GM12878 (cell line): ENCODE results near the gene EBI3. TPM values are rescaled to one million over a fixed set of nuclear protein-coding genes. Genes with fewer than 3 reads are reported as not detected.

Source experiments
- ATAC-seq: fragments of 200-7000 bp; cut with Tn5 transposase; 3 replicates; pipeline ENCODE4 v1.9.1; 2020; ENCODE audit warnings: mild to moderate bottlenecking, moderate library complexity
- BruUV-seq: library from RNA; stranded (reverse); fragments of 400-500 nt; replicated peaks from 2 replicates; lab custom pipeline; 2021; lab: Mats Ljungman, UMichigan
- CTCF ChIA-PET: fragments of 300-600 bp; sonication (Branson Sonifier 250); formaldehyde crosslinking; extraction: SDS; loops from one replicate; lab custom pipeline; 2021; ENCODE audit warnings: inconsistent platforms; lab: Yijun Ruan, JAX
- POLR2A ChIA-PET: fragments of 350-600 bp; formaldehyde crosslinking; extraction: SDS; loops from one replicate; lab custom pipeline; 2021; ENCODE audit warnings: inconsistent platforms; lab: Charles Lee
- RAD21 ChIA-PET: fragments of 300-600 bp; sonication (Branson Sonifier 250); formaldehyde crosslinking; loops from one replicate; lab custom pipeline; 2023; ENCODE audit warnings: antibody characterized with exemption; ENCODE audit not compliant: unreplicated experiment; lab: Charles Lee
- SMC1A ChIA-PET: fragments of 300-600 bp; sonication (Branson Sonifier 250); formaldehyde crosslinking; loops from one replicate; lab custom pipeline; 2023; ENCODE audit not compliant: unreplicated experiment, uncharacterized antibody; lab: Charles Lee
- DNase-seq: peaks from one replicate; pipeline ENCODE4 v3.0.0-alpha.2; 2011; ENCODE audit warnings: low read depth, low spot score
- FAIRE-seq: peaks from 3 replicates; lab custom pipeline; 2011; peaks lifted over from hg19 to GRCh38; lab: Jason Lieb, UNC
- H2AFZ ChIP-seq: 2 replicates; pipeline ENCODE4 v1.6.0; 2011; ENCODE audit warnings: low read depth, low read length, control low read depth; ENCODE audit not compliant: control insufficient read depth
- H3K27ac ChIP-seq: 2 replicates; pipeline ENCODE4 v1.5.1; 2011; ENCODE audit warnings: control low read depth; ENCODE audit not compliant: control insufficient read depth, insufficient read depth
- H3K27me3 ChIP-seq, 2 experiments: replicated peaks in 1 of 2; 2 replicates each; pipeline versions ENCODE4 v1.6.0 to v1.6.1; 2011; ENCODE audit warnings: low read length in 1 of 2; ENCODE audit not compliant: control insufficient read depth in 2 of 2, insufficient read depth in 2 of 2
- H3K36me3 ChIP-seq, 2 experiments: 2 replicates each; pipeline ENCODE4 v1.5.1; 2011; ENCODE audit warnings: low read length in 1 of 2; ENCODE audit not compliant: control insufficient read depth in 2 of 2, insufficient read depth in 2 of 2
- H3K4me1 ChIP-seq: 2 replicates; pipeline ENCODE4 v1.6.1; 2011; ENCODE audit warnings: mild to moderate bottlenecking, low read length, moderate library complexity, mixed read lengths; ENCODE audit not compliant: control insufficient read depth, insufficient read depth
- H3K4me2 ChIP-seq: 2 replicates; pipeline ENCODE4 v1.6.0; 2011; ENCODE audit warnings: control low read depth; ENCODE audit not compliant: control insufficient read depth, insufficient read depth
- H3K4me3 ChIP-seq: fragments of 200-600 bp; sonication (generic); 2 replicates; pipeline ENCODE4 v1.5.1; 2016
- H3K79me2 ChIP-seq: 2 replicates; pipeline ENCODE4 v1.6.0; 2011; ENCODE audit warnings: low read length; ENCODE audit not compliant: control insufficient read depth, insufficient read depth
- H3K9ac ChIP-seq: 2 replicates; pipeline ENCODE4 v1.8.0; 2011; ENCODE audit warnings: low read length, control low read depth, mixed read lengths; ENCODE audit not compliant: control insufficient read depth, insufficient read depth
- H3K9me3 ChIP-seq: replicated peaks from 3 replicates; pipeline ENCODE4 v1.5.1; 2011; ENCODE audit warnings: mild to moderate bottlenecking, low read length; ENCODE audit not compliant: control insufficient read depth, insufficient read depth
- H4K20me1 ChIP-seq: 2 replicates; pipeline ENCODE4 v1.6.0; 2011; ENCODE audit not compliant: control insufficient read depth, insufficient read depth
- BCL11A ChIP-seq: IDR thresholded peaks from 2 replicates; pipeline ENCODE4 v1.6.1; 2011; ENCODE audit warnings: low read depth, low read length
- BCLAF1 ChIP-seq: fragments of 450-650 bp; IDR thresholded peaks from 2 replicates; pipeline ENCODE4 v1.6.1; 2017; ENCODE audit warnings: antibody characterized with exemption, mild to moderate bottlenecking, moderate library complexity
- BMI1 ChIP-seq: fragments of 450-650 bp; IDR thresholded peaks from 2 replicates; pipeline ENCODE4 v1.6.1; 2016; ENCODE audit warnings: mild to moderate bottlenecking, moderate library complexity, borderline replicate concordance
- EGR1 ChIP-seq, 2 experiments: IDR thresholded peaks; 1 replicate in 1 of 2; 2 replicates in 1 of 2; pipeline ENCODE4 v1.6.1; 2011 to 2012; ENCODE audit warnings: low read depth in 2 of 2, low read length in 2 of 2, borderline replicate concordance in 1 of 2, mild to moderate bottlenecking in 1 of 2, moderate library complexity in 1 of 2
- NR2C1 ChIP-seq: fragments of 450-650 bp; IDR thresholded peaks from 2 replicates; pipeline ENCODE4 v1.6.1; 2017; ENCODE audit warnings: antibody characterized with exemption, mild to moderate bottlenecking, moderate library complexity
- NR2F1 ChIP-seq: fragments of 450-650 bp; conservative IDR thresholded peaks from 2 replicates; pipeline ENCODE4 v1.6.1; 2017; ENCODE audit warnings: mild to moderate bottlenecking
- PBX3 ChIP-seq: IDR thresholded peaks from 2 replicates; pipeline ENCODE4 v1.6.1; 2011; ENCODE audit warnings: mild to moderate bottlenecking, low read depth, low read length, moderate library complexity; ENCODE audit not compliant: insufficient replicate concordance
- RCOR1 ChIP-seq: conservative IDR thresholded peaks from 2 replicates; pipeline ENCODE4 v1.6.1; 2012; ENCODE audit warnings: low read depth, low read length, improper control_type of control experiment
- STAT1 ChIP-seq: fragments of 450-650 bp; conservative IDR thresholded peaks from 2 replicates; pipeline ENCODE4 v1.6.1; 2014; ENCODE audit warnings: antibody characterized with exemption, mild to moderate bottlenecking
- STAT3 ChIP-seq: IDR thresholded peaks from 2 replicates; pipeline ENCODE4 v1.6.1; 2011; ENCODE audit warnings: low read depth, low read length, improper control_type of control experiment
- SUZ12 ChIP-seq: fragments of 200-600 bp; sonication (generic); IDR thresholded peaks from one replicate; pipeline ENCODE4 v1.6.1; 2018; ENCODE audit warnings: antibody characterized with exemption, mild to moderate bottlenecking; ENCODE audit not compliant: unreplicated experiment
- TCF12 ChIP-seq: IDR thresholded peaks from 2 replicates; pipeline ENCODE4 v1.6.1; 2011; ENCODE audit warnings: low read depth, mild to moderate bottlenecking, low read length
- ZNF687 ChIP-seq: fragments of 450-650 bp; IDR thresholded peaks from 2 replicates; pipeline ENCODE4 v1.6.1; 2017; ENCODE audit warnings: mild to moderate bottlenecking, moderate library complexity
- WGBS: methylation state at CpG from one replicate; pipeline ENCODE4 v1.1.6; 2016; ENCODE audit warnings: low lambda C conversion rate; ENCODE audit not compliant: insufficient replicate concordance, insufficient coverage; ENCODE audit errors: missing lambda C conversion rate; 5-methylcytosine and 5-hydroxymethylcytosine counted together
- in situ Hi-C: fragments of 300-500 bp; cut with MboI; formaldehyde crosslinking; loops from 9 replicates; pipeline ENCODE4 v1.14.3; 2018; ENCODE audit warnings: mixed read lengths
- intact Hi-C: fragments of 100-400 bp; cut with micrococcal nuclease; formaldehyde crosslinking; loops from one replicate; pipeline ENCODE4 v1.14.2; 2022; ENCODE audit not compliant: unreplicated experiment
- polyA plus RNA-seq, 11 experiments: library from polyadenylated mRNA; depleted of rRNA in 4 of 11; unstranded in 6 of 11; stranded (reverse) in 5 of 11; fragments of >200 nt; fragmentation: Nextera tagmentation in 4 of 11; fragmentation: Illumina TruSeq in 1 of 11; extraction: Ambion mirVana in 4 of 11; extraction: Trizol in 1 of 11; gene quantifications; 1 replicate in 1 of 11; 2 replicates in 10 of 11; pipeline versions ENCODE4 v1.2.1 to v1.2.3, GENCODE V29; 2011 to 2016; ENCODE audit warnings: inconsistent platforms in 2 of 11, missing spikeins in 2 of 11, low read depth in 1 of 11
- total RNA-seq, 4 experiments: library from RNA; depleted of rRNA in 3 of 4; stranded (reverse); fragments of >200 nt in 3 of 4; fragmentation: Illumina TruSeq in 1 of 4; extraction: Trizol in 1 of 4; gene quantifications; 2 replicates each; pipeline versions ENCODE4 v1.2.1 to v1.2.3, GENCODE V29; 2013 to 2021

Gene EBI3
- total and polyA plus RNA-seq, 10 of the 15 experiments (the other 5 are each of a cell fraction or from before 2014, with no cell fraction given): 22.0 to 288 (median 186) TPM

- TF ChIP-seq NR2C1 (no peak), EGR1 (IDR thresholded peaks at IDR 0.05; ENCODE audit: borderline replicate concordance in 1 of 2, low read depth in 2 of 2, low read length in 2 of 2) (no peak), NR2F1 (0 out of 2 replicates have a peak, but pooled peaks have one; percentile 4), BMI1 (no peak), PBX3 (no peak), TCF12 (peak; percentile 33; the same call in 1 of the 2 replicates), BCL11A (no peak), STAT3 (no peak), STAT1 (no peak), RCOR1 (no peak)
These were observed 3.4 kb downstream of the EBI3 start (continued) for GRCh38 chr19:4232614-4233281.

- BruUV-seq: no TSS peak
- H3K79me2 ChIP-seq: peaks cover 50% of the 10 kb centered on the region
- ChIA-PET CTCF (interaction anchor here (0.9 to 3.2 kb wide), 11 partner anchors 10 to 238 kb away, joined by 3 to 42 read pairs (median 3); partner anchors contain the start of genes CHAF1A and YJU2), RAD21 (interaction anchor here (0.6 to 1.5 kb wide), 4 partner anchors 9 to 246 kb away, joined by 3 to 5 read pairs (median 4); no protein-coding TSS in a partner anchor), SMC1A (interaction anchor here (1.4 to 1.5 kb wide), 3 partner anchors 8 to 33 kb away, joined by 5 to 8 read pairs (median 5); partner anchors contain the start of gene YJU2), POLR2A (interaction anchor here (1.6 to 6.0 kb wide), 2 partner anchors 9 to 109 kb away, joined by 3 to 45 read pairs; no protein-coding TSS in a partner anchor)
- H3K4me1 ChIP-seq: peaks cover 3% of the 10 kb centered on the region
- H3K4me3 ChIP-seq: peak overlapping the region; percentile 48; the same call in 1 of the 2 replicates
- H4K20me1 ChIP-seq: no peaks in the 10 kb centered on the region
- 24% methylated on average over 11 of the region's 11 CpGs for WGBS
- H2AFZ ChIP-seq: no peak overlapping the region
- H3K27me3 ChIP-seq: no peaks in the 10 kb centered on the region
- no peak overlapping the region for H3K27ac ChIP-seq
- H3K36me3 ChIP-seq: peaks cover 2 to 21% of the 10 kb centered on the region in 2 experiments; a peak in 3 of 4 replicates
- intact Hi-C loops (no loop called here), in situ Hi-C loops (no loop called here)
- H3K4me2 ChIP-seq: peak overlapping the region; percentile 42; the same call in 1 of the 2 replicates
- ATAC-seq (peak; percentile 50), FAIRE-seq (peak; percentile 84), DNase-seq (no peak)
- H3K9ac ChIP-seq: no peak overlapping the region
- no peaks in the 10 kb centered on the region; the same call in 2 of the 3 replicates for H3K9me3 ChIP-seq
- TF ChIP-seq ZNF687 (no peak), BCLAF1 (no peak), SUZ12 (no peak)
These were observed 4.0 kb downstream of the EBI3 start for GRCh38 chr19:4233282-4233853.
